ENCODE measurements around the gene PRKAG2.

Gene PRKAG2

GRCh38 chr7:151705636-151706276 lies 171.2 kb downstream of the PRKAG2 start:
- DNase-seq, result peak; percentile 24 to 29

- DNase-seq, result no peak
Measured at GRCh38 chr7:151704960-151705635, 171.8 kb downstream of the PRKAG2 start.

- DNase-seq, result no peak
Measured at GRCh38 chr7:151704299-151704959, 172.5 kb downstream of the PRKAG2 start.

GRCh38 chr7:151702961-151703360 lies 174.0 kb downstream of the PRKAG2 start:
- DNase-seq, result no peak

GRCh38 chr7:151700586-151701165 lies 176.2 kb downstream of the PRKAG2 start:
- no peak for DNase-seq

- no peak for DNase-seq
Measured at GRCh38 chr7:151699928-151700319, 177.0 kb downstream of the PRKAG2 start.

- DNase-seq, result no peak
Measured at GRCh38 chr7:151699147-151699927, 177.6 kb downstream of the PRKAG2 start.

- no peak for DNase-seq
Measured at GRCh38 chr7:151697942-151698341, 179.0 kb downstream of the PRKAG2 start.

- no peak for DNase-seq
Measured at GRCh38 chr7:151697515-151697895, 179.4 kb downstream of the PRKAG2 start.

GRCh38 chr7:151696721-151697514 lies 180.0 kb downstream of the PRKAG2 start:
- DNase-seq, result no peak

- DNase-seq, result peak; percentile 34 to 45
Measured at GRCh38 chr7:151695951-151696541, 180.9 kb downstream of the PRKAG2 start.

- DNase-seq, result no peak
Measured at GRCh38 chr7:151694828-151695580, 181.9 kb downstream of the PRKAG2 start.

GRCh38 chr7:151694441-151694827 lies 182.5 kb downstream of the PRKAG2 start:
- no peak for DNase-seq

GRCh38 chr7:151693140-151693539 lies 183.8 kb downstream of the PRKAG2 start:
- no peak for DNase-seq

GRCh38 chr7:151692721-151693120 lies 184.2 kb downstream of the PRKAG2 start:
- no peak for DNase-seq

GRCh38 chr7:151691449-151691848 lies 185.5 kb downstream of the PRKAG2 start:
- no peak for DNase-seq

- DNase-seq, result no peak
Measured at GRCh38 chr7:151690606-151691005, 186.3 kb downstream of the PRKAG2 start.

GRCh38 chr7:151689196-151689971 lies 187.5 kb downstream of the PRKAG2 start:
- DNase-seq, result peak; percentile 17 to 30

- no peak for DNase-seq
Measured at GRCh38 chr7:151688236-151688780, 188.6 kb downstream of the PRKAG2 start.

Data from hippocampal formation (tissue), 2 donors.